Right cardiac atrium (tissue), 5 donors: ENCODE data around the gene TSHZ2. TPM values are rescaled to one million over a fixed set of nuclear protein-coding genes. Genes with fewer than 3 reads are reported as not detected.
"Not testable (repeated sequence)": the region's sequence is repeated elsewhere in the genome, so short reads cannot be mapped to it uniquely, and the experiment has no call there.

Experiments
- ATAC-seq, 2 donors: fragments of 200-7000 bp; cut with Tn5 transposase; one replicate each; pipeline versions ENCODE4 v1.8.0 to v1.9.1; 2020; ENCODE audit warnings: moderate library complexity in 2 of 2, mild to moderate bottlenecking in 1 of 2
- DNase-seq, 3 donors: peaks; one replicate each; pipeline ENCODE4 v3.0.0-alpha.2; 2020
- H3K27ac ChIP-seq: one replicate; pipeline ENCODE4 v1.5.1; 2013; ENCODE audit warnings: mild to moderate bottlenecking, low read length, control low read depth, moderate library complexity
- H3K27me3 ChIP-seq: one replicate; pipeline ENCODE4 v1.6.1; 2013; ENCODE audit not compliant: control insufficient read depth, insufficient read depth
- H3K4me1 ChIP-seq: one replicate; pipeline ENCODE4 v1.6.1; 2013; ENCODE audit warnings: low read length; ENCODE audit not compliant: control insufficient read depth, insufficient read depth
- H3K4me3 ChIP-seq: one replicate; pipeline ENCODE4 v1.5.1; 2013; ENCODE audit warnings: low read length, control low read depth
- H3K9me3 ChIP-seq: one replicate; pipeline ENCODE4 v1.6.1; 2013; ENCODE audit warnings: low read length; ENCODE audit not compliant: control insufficient read depth
- WGBS: extraction: QIAGEN DNeasy Blood & Tissue Kit; methylation state at CpG from one replicate; pipeline ENCODE4 v1.1.7; 2013; 5-methylcytosine and 5-hydroxymethylcytosine counted together
- intact Hi-C, 4 donors: fragments of 100-400 bp; cut with DNase I; formaldehyde crosslinking; loops; one replicate each; pipeline versions ENCODE4 v1.11.0 to v1.14.0; 2022 to 2023
- polyA plus RNA-seq: library from polyadenylated mRNA; stranded (reverse); fragments of 200-250 nt; gene quantifications from one replicate; pipeline ENCODE4 v1.2.3, GENCODE V29; 2013
- total RNA-seq, 4 donors: library from RNA; stranded (reverse); fragmentation: NEBNext Ultra II Directional; extraction: Animal tissue kit (Norgen Biotek cat#: 25700); gene quantifications; one replicate each; pipeline ENCODE4 v1.2.1, GENCODE V29; 2021
- donor health status: healthy with polysubstance abuse.
- donor health status: DM: no; HTN: yes; CAD: no.
- donor health status: DM: no; HTN: no; CAD: no.
- donor health status: DM: no; HTN: yes; CAD: no; lungs with severe emphysema.
- donor health status: DM: yes; HTN: yes; CAD: no.

TSHZ2 gene
- total and polyA plus RNA-seq, 5 donors, result 2.3 to 8.9 (median 6.9) TPM

GRCh38 chr20:53322651-53323050, 350.5 kb downstream of the TSHZ2 start:
- Histone ChIP-seq H3K9me3 (no peaks in the 10 kb centered on the region), H3K27ac (no peak overlapping the region), H3K4me3 (no peak overlapping the region), H3K4me1 (no peaks in the 10 kb centered on the region), H3K27me3 (no peaks in the 10 kb centered on the region)
- no peak for DNase-seq
- WGBS, result 50% methylated on average over 3 of the region's 3 CpGs
- intact Hi-C loops, result no loop called here
- no peak for ATAC-seq

GRCh38 chr20:53323460-53323859, 351.3 kb downstream of the TSHZ2 start:
- H3K9me3 ChIP-seq, ATAC-seq, DNase-seq, H3K27ac ChIP-seq, H3K27me3 ChIP-seq, H3K4me3 ChIP-seq, H3K4me1 ChIP-seq, intact Hi-C loops: not testable (repeated sequence)
- WGBS, result 91% methylated on average over 6 of the region's 6 CpGs

GRCh38 chr20:53324816-53325215, 352.7 kb downstream of the TSHZ2 start:
- Histone ChIP-seq H3K4me1 (no peaks in the 10 kb centered on the region), H3K27ac (no peak overlapping the region), H3K9me3 (no peaks in the 10 kb centered on the region), H3K4me3 (no peak overlapping the region), H3K27me3 (no peaks in the 10 kb centered on the region)
- intact Hi-C loops, result no loop called here
- 67% methylated on average over 4 of the region's 4 CpGs for WGBS
- no peak for DNase-seq
- ATAC-seq, result no peak

GRCh38 chr20:53328961-53329360, 356.8 kb downstream of the TSHZ2 start:
- DNase-seq, result no peak
- Histone ChIP-seq H3K9me3 (no peaks in the 10 kb centered on the region), H3K27me3 (no peaks in the 10 kb centered on the region), H3K4me3 (no peak overlapping the region), H3K4me1 (no peaks in the 10 kb centered on the region), H3K27ac (no peak overlapping the region)
- no peak for ATAC-seq
- intact Hi-C loops, result no loop called here
- 45% methylated on average over 4 of the region's 4 CpGs for WGBS

GRCh38 chr20:53329781-53330180, 357.6 kb downstream of the TSHZ2 start:
- no peak for ATAC-seq
- no peak for DNase-seq
- Histone ChIP-seq H3K4me3 (no peak overlapping the region), H3K27me3 (no peaks in the 10 kb centered on the region), H3K9me3 (no peaks in the 10 kb centered on the region), H3K4me1 (no peaks in the 10 kb centered on the region), H3K27ac (no peak overlapping the region)
- 63% methylated on average over 1 of the region's 1 CpG for WGBS
- intact Hi-C loops, result no loop called here

GRCh38 chr20:53330601-53331140, 358.5 kb downstream of the TSHZ2 start:
- no peaks in the 10 kb centered on the region for H3K27me3 ChIP-seq
- WGBS, result 67% methylated on average over 6 of the region's 6 CpGs
- H3K27ac ChIP-seq, result no peak overlapping the region
- no peaks in the 10 kb centered on the region for H3K4me1 ChIP-seq
- no peaks in the 10 kb centered on the region for H3K9me3 ChIP-seq
- DNase-seq (no peak), ATAC-seq (no peak)
- intact Hi-C loops, result no loop called here
- H3K4me3 ChIP-seq, result no peak overlapping the region

- Histone ChIP-seq H3K27me3 (no peaks in the 10 kb centered on the region), H3K4me3 (no peak overlapping the region), H3K4me1 (no peaks in the 10 kb centered on the region), H3K9me3 (no peaks in the 10 kb centered on the region), H3K27ac (no peak overlapping the region)
- intact Hi-C loops, result no loop called here
- ATAC-seq (no peak), DNase-seq (no peak)
- WGBS, result 59% methylated on average over 12 of the region's 12 CpGs
These were observed 359.2 kb downstream of the TSHZ2 start for GRCh38 chr20:53331151-53331973.

GRCh38 chr20:53332022-53332837, 360.1 kb downstream of the TSHZ2 start:
- 96% methylated on average over 9 of the region's 9 CpGs for WGBS
- no peak overlapping the region for H3K27ac ChIP-seq
- no peaks in the 10 kb centered on the region for H3K9me3 ChIP-seq
- ATAC-seq (no peak), DNase-seq (no peak)
- H3K4me3 ChIP-seq, result no peak overlapping the region
- no peaks in the 10 kb centered on the region for H3K27me3 ChIP-seq
- intact Hi-C loops, result no loop called here
- H3K4me1 ChIP-seq, result no peaks in the 10 kb centered on the region

GRCh38 chr20:53334861-53335260, 362.7 kb downstream of the TSHZ2 start:
- DNase-seq (no peak), ATAC-seq (no peak)
- Histone ChIP-seq H3K9me3 (no peaks in the 10 kb centered on the region), H3K4me3 (no peak overlapping the region), H3K4me1 (no peaks in the 10 kb centered on the region), H3K27me3 (no peaks in the 10 kb centered on the region), H3K27ac (no peak overlapping the region)
- 98% methylated on average over 8 of the region's 8 CpGs for WGBS
- intact Hi-C loops, result no loop called here

- no peaks in the 10 kb centered on the region for H3K27me3 ChIP-seq
These were observed 363.4 kb downstream of the TSHZ2 start for GRCh38 chr20:53335555-53335954.

GRCh38 chr20:53336892-53337291, 364.7 kb downstream of the TSHZ2 start:
- Histone ChIP-seq H3K9me3 (no peaks in the 10 kb centered on the region), H3K27ac (no peak overlapping the region), H3K27me3 (no peaks in the 10 kb centered on the region), H3K4me3 (no peak overlapping the region), H3K4me1 (no peaks in the 10 kb centered on the region)
- no peak for DNase-seq
- WGBS, result 81% methylated on average over 3 of the region's 3 CpGs
- ATAC-seq, result no peak
- intact Hi-C loops, result no loop called here

More at GRCh38 chr20:53335555-53335954, 363.4 kb downstream of the TSHZ2 start:
- Histone ChIP-seq H3K9me3 (no peaks in the 10 kb centered on the region), H3K27ac (no peak overlapping the region), H3K4me1 (no peaks in the 10 kb centered on the region), H3K4me3 (no peak overlapping the region)
- intact Hi-C loops, result no loop called here
- no peak for DNase-seq
- ATAC-seq, result peak; percentile 38 to 67
- 38% methylated on average over 6 of the region's 6 CpGs for WGBS
